ENCODE results near the gene IGFBP7.

IGFBP7 gene

DNA sequence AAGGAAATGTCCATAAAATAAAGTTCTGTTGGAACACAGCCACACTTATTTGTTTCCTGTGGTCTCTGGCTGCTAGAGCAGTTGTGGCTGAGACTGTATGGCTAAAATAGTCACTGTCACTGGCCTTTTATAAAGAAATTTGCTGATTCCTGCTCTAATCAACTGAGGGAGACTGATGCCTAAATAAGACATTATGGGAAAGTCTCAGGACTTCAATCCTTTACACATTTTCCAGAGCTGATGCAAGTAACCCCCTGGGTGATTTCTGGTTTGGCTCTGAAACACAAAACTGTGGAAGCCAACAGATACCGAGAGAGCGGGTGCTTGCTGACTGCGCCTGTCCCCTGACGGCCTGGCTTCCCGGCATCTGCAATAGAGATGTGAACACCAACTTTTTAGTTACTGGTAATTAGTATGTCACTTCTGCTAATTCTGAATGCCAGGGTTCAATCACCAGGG, 67.4 kb downstream of the IGFBP7 start:
- H3K36me3 ChIP-seq = peaks cover 0 to 4% (median 0%) of the 10 kb centered on the region in 3 donors
- peak in 1 of 2 donors; percentile 71 for DNase-seq
- peak overlapping the region in 1 of 2 donors; percentile 23 for H3K4me3 ChIP-seq
- intact Hi-C loops (cut with DNase I; ENCODE audit: low total_unique reads) = loop anchor here (5.0 kb wide), 1 partner anchor 65 kb away; no protein-coding TSS in a partner anchor
- H3K27ac ChIP-seq = peak overlapping the region; percentile 79 to 82
- H3K27me3 ChIP-seq = no peaks in the 10 kb centered on the region
- H3K4me1 ChIP-seq = peaks cover 5 to 99% (median 63%) of the 10 kb centered on the region in 4 donors
- no peaks in the 10 kb centered on the region for H3K9me3 ChIP-seq
- TF ChIP-seq, protein P1, sequence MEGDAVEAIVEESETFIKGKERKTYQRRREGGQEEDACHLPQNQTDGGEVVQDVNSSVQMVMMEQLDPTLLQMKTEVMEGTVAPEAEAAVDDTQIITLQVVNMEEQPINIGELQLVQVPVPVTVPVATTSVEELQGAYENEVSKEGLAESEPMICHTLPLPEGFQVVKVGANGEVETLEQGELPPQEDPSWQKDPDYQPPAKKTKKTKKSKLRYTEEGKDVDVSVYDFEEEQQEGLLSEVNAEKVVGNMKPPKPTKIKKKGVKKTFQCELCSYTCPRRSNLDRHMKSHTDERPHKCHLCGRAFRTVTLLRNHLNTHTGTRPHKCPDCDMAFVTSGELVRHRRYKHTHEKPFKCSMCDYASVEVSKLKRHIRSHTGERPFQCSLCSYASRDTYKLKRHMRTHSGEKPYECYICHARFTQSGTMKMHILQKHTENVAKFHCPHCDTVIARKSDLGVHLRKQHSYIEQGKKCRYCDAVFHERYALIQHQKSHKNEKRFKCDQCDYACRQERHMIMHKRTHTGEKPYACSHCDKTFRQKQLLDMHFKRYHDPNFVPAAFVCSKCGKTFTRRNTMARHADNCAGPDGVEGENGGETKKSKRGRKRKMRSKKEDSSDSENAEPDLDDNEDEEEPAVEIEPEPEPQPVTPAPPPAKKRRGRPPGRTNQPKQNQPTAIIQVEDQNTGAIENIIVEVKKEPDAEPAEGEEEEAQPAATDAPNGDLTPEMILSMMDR (IDR thresholded peaks at IDR 0.05) = no peak

DNA sequence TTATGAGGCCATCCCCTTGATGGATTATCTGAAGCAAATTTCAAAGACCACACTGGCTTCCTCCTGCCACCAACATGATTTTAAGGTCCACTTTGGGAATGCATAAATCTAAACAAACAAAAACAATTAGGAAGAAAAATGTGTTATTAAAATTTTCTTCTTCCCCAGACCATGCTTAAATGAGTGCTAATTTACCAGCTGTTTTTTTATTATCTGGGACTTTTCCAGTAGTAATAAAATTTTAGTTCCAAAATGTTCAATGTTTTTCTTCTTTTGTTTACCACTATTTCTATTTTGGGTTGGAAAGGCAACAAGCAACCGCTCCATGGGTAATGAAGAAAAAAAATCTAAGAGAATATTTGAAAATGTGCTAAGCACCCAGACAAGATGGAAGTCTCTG, 69.2 kb downstream of the IGFBP7 start:
- H3K4me3 ChIP-seq = no peak overlapping the region
- H3K27me3 ChIP-seq = no peaks in the 10 kb centered on the region
- peak overlapping the region; percentile 79 to 82 for H3K27ac ChIP-seq
- intact Hi-C loops (cut with DNase I; ENCODE audit: low total_unique reads) = loop anchor here (5.0 kb wide), 1 partner anchor 66 kb away; no protein-coding TSS in a partner anchor
- no peaks in the 10 kb centered on the region for H3K9me3 ChIP-seq
- TF ChIP-seq, protein P1 (IDR thresholded peaks at IDR 0.05) = no peak
- H3K36me3 ChIP-seq = peaks cover 0 to 4% (median 0%) of the 10 kb centered on the region in 3 donors
- peaks cover 5 to 100% (median 58%) of the 10 kb centered on the region in 4 donors for H3K4me1 ChIP-seq
- DNase-seq = no peak

DNA sequence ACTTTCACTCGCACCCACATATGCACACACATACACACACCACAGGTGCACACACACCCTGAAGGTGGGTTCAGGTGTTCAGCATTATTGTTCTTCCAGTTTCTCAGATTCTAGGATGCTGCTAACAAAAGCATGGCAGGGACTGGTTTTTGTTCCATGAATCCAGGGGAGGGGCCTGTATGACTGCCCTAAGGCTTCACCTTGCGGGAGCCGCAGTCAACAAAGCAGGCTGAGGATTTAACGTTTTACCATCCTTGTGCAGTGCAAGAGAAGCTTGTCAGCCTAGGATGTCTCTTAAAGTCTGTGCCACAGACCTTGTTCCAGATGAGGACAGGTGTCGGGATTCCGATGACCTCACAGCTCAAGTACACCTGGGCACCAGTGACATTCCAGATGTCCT, 69.7 kb downstream of the IGFBP7 start:
- TF ChIP-seq, protein P1 (IDR thresholded peaks at IDR 0.05) = no peak
- intact Hi-C loops (cut with DNase I; ENCODE audit: low total_unique reads) = loop anchor here (5.0 kb wide), 1 partner anchor 67 kb away; no protein-coding TSS in a partner anchor
- H3K27ac ChIP-seq = peak overlapping the region; percentile 79 to 82

DNA sequence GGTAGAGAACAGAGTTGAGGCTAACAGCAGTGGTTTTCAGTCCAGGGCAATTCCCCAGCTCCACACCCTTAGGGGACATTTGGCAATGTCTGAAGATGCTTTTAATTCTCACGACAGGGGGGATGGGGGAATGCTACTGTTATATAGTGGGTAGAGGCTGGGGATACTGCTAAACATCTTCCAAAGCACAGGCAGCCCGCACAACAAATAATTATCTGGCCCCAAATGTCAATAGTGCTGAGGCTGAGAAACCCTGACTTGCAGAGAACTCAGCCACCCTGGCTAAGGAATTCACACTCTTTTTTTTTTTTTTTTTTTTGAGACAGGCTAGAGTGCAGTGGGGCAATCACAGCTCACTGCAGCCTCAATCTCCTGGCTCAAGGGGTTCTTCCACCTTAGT, 70.8 kb downstream of the IGFBP7 start:
- Histone ChIP-seq H3K4me1 (peaks cover 2 to 99% (median 49%) of the 10 kb centered on the region in 4 donors), H3K27ac (peak overlapping the region; percentile 79 to 82), H3K4me3 (no peak overlapping the region), H3K27me3 (no peaks in the 10 kb centered on the region), H3K9me3 (no peaks in the 10 kb centered on the region), H3K36me3 (peaks cover 0 to 7% (median 0%) of the 10 kb centered on the region in 3 donors)
- intact Hi-C loops (cut with DNase I; ENCODE audit: low total_unique reads) = loop anchor here (5.0 kb wide), 1 partner anchor 123 kb away; no protein-coding TSS in a partner anchor
- TF ChIP-seq, protein P1 (IDR thresholded peaks at IDR 0.05) = no peak
- DNase-seq = no peak

More for the DNA sequence above, 69.7 kb downstream of the IGFBP7 start:
- no peak for DNase-seq
- no peaks in the 10 kb centered on the region for H3K27me3 ChIP-seq
- peaks cover 0 to 5% (median 0%) of the 10 kb centered on the region in 3 donors for H3K36me3 ChIP-seq
- H3K4me1 ChIP-seq = peaks cover 5 to 100% (median 55%) of the 10 kb centered on the region in 4 donors
- no peak overlapping the region for H3K4me3 ChIP-seq
- H3K9me3 ChIP-seq = no peaks in the 10 kb centered on the region

DNA sequence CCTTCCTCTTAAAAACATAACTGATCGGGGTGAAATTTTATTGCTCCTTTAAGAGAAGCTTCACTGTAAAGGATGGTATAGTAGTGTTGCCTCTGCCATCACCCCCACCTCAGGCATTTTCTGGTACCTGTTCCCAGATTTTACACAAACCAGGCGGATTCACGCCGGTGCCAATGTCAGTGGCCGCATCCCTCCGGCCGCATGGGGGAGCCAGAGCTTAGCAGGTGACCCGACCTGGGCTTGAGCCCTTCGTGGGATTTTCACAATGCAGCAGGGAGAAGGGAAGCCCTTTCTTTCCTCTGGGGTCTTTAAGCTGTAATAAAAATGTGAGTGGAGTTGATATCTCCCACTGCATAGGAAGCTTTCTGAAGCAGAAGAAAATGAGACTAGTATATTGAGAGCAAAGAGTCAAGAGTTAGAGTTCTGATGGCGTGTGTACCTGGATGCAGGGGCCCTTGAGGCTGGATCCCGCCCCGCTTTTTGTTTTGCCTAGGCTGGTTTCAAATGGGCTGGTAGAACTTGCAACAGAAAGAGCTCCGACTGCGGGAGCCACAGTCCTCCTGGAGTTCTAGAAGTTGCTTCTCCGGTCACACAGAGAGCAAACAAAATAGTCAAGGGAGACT, 72.1 kb downstream of the IGFBP7 start:
- no peaks in the 10 kb centered on the region for H3K27me3 ChIP-seq
- peaks cover 0 to 87% (median 37%) of the 10 kb centered on the region in 4 donors for H3K4me1 ChIP-seq
- intact Hi-C loops (cut with DNase I; ENCODE audit: low total_unique reads) = loop anchor here (5.0 kb wide), 1 partner anchor 124 kb away; no protein-coding TSS in a partner anchor
- TF ChIP-seq, protein P1 (IDR thresholded peaks at IDR 0.05) = peak; percentile 77 to 85
- no peak overlapping the region for H3K4me3 ChIP-seq
- DNase-seq = peak; percentile 65 to 84
- H3K36me3 ChIP-seq = peaks cover 4 to 8% (median 5%) of the 10 kb centered on the region in 3 donors
- H3K9me3 ChIP-seq = no peaks in the 10 kb centered on the region
- peak overlapping the region; percentile 79 to 82 for H3K27ac ChIP-seq
